Stimulated activated naive CD8-positive, alpha-beta T cell treated with anti-CD3 and anti-CD28 coated beads, Interleukin-15, Interleukin-2, amounts not matched to agents 100 ng/mL and 50 ng/mL, for 24 hours (primary cell): ENCODE results near the gene ECM1.
A peak's percentile ranks its signal among the peaks of the same experiment; 100 is the strongest.

Experiments used
- H3K27ac Mint-ChIP-seq: one replicate; pipeline ENCODE4 v1.8.0; 2021; ENCODE audit warnings: mild to moderate bottlenecking, mixed read lengths
- H3K27me3 Mint-ChIP-seq: one replicate; pipeline ENCODE4 v1.8.0; 2021; ENCODE audit warnings: mixed read lengths
- H3K36me3 Mint-ChIP-seq: one replicate; pipeline ENCODE4 v1.8.0; 2021; ENCODE audit warnings: low read depth, mixed read lengths
- H3K4me1 Mint-ChIP-seq: one replicate; pipeline ENCODE4 v1.8.0; 2021; ENCODE audit warnings: low read depth, mixed read lengths
- H3K4me3 Mint-ChIP-seq: one replicate; pipeline ENCODE4 v1.8.0; 2021; ENCODE audit warnings: mild to moderate bottlenecking, mixed read lengths
- H3K9me3 Mint-ChIP-seq: one replicate; pipeline ENCODE4 v1.8.0; 2021; ENCODE audit warnings: mixed read lengths

ECM1 gene

GRCh38 chr1:150545486-150546032 lies 37.6 kb downstream of the ECM1 start:
- no peaks in the 10 kb centered on the region for H3K36me3 Mint-ChIP-seq
- no peak overlapping the region for H3K27ac Mint-ChIP-seq
- peaks cover 20% of the 10 kb centered on the region for H3K27me3 Mint-ChIP-seq
- no peak overlapping the region for H3K4me3 Mint-ChIP-seq
- peaks cover 12% of the 10 kb centered on the region for H3K4me1 Mint-ChIP-seq
- H3K9me3 Mint-ChIP-seq, result no peaks in the 10 kb centered on the region

- Mint-ChIP-seq H3K4me3 (no peak overlapping the region), H3K27me3 (peaks cover 29% of the 10 kb centered on the region), H3K36me3 (no peaks in the 10 kb centered on the region), H3K9me3 (no peaks in the 10 kb centered on the region), H3K27ac (no peak overlapping the region), H3K4me1 (peaks cover 20% of the 10 kb centered on the region)
These were observed 38.5 kb downstream of the ECM1 start for GRCh38 chr1:150546294-150546937.

GRCh38 chr1:150548324-150548631 lies 40.4 kb downstream of the ECM1 start:
- H3K4me3 Mint-ChIP-seq, result peak overlapping the region; percentile 79

GRCh38 chr1:150548632-150549495 lies 41.0 kb downstream of the ECM1 start, which contains the start of gene ADAMTSL4:
Gene ADAMTSL4, plus strand, starts transcription at chr1:150549408. Its CDS starts 2,881 bp downstream, at chr1:150552289.
- Mint-ChIP-seq H3K9me3 (no peaks in the 10 kb centered on the region), H3K4me1 (peaks cover 33% of the 10 kb centered on the region), H3K36me3 (no peaks in the 10 kb centered on the region), H3K27me3 (peaks cover 36% of the 10 kb centered on the region), H3K4me3 (peak within 1 kb of the TSS; percentile 79), H3K27ac (no peak within 1 kb of the TSS)

More at GRCh38 chr1:150548324-150548631, 40.4 kb downstream of the ECM1 start:
- Mint-ChIP-seq H3K9me3 (no peaks in the 10 kb centered on the region), H3K4me1 (peaks cover 33% of the 10 kb centered on the region), H3K36me3 (no peaks in the 10 kb centered on the region), H3K27me3 (peaks cover 36% of the 10 kb centered on the region), H3K27ac (no peak overlapping the region)

- H3K27ac Mint-ChIP-seq, result no peak overlapping the region
- peaks cover 33% of the 10 kb centered on the region for H3K4me1 Mint-ChIP-seq
- H3K27me3 Mint-ChIP-seq, result peaks cover 36% of the 10 kb centered on the region
- no peaks in the 10 kb centered on the region for H3K9me3 Mint-ChIP-seq
- H3K36me3 Mint-ChIP-seq, result no peaks in the 10 kb centered on the region
- peak overlapping the region; percentile 71 for H3K4me3 Mint-ChIP-seq
These were observed 41.8 kb downstream of the ECM1 start for GRCh38 chr1:150549496-150550221.

GRCh38 chr1:150550222-150551050 lies 42.5 kb downstream of the ECM1 start:
- H3K9me3 Mint-ChIP-seq, result no peaks in the 10 kb centered on the region
- H3K36me3 Mint-ChIP-seq, result no peaks in the 10 kb centered on the region
- no peak overlapping the region for H3K27ac Mint-ChIP-seq
- H3K4me1 Mint-ChIP-seq, result peaks cover 30% of the 10 kb centered on the region
- no peak overlapping the region for H3K4me3 Mint-ChIP-seq
- peaks cover 36% of the 10 kb centered on the region for H3K27me3 Mint-ChIP-seq

- Mint-ChIP-seq H3K27me3 (peaks cover 36% of the 10 kb centered on the region), H3K27ac (no peak overlapping the region), H3K4me1 (peaks cover 29% of the 10 kb centered on the region), H3K9me3 (no peaks in the 10 kb centered on the region), H3K4me3 (no peak overlapping the region), H3K36me3 (no peaks in the 10 kb centered on the region)
These were observed 43.3 kb downstream of the ECM1 start for GRCh38 chr1:150551051-150551783.

GRCh38 chr1:150551784-150552127 lies 43.8 kb downstream of the ECM1 start:
- H3K4me1 Mint-ChIP-seq, result peaks cover 29% of the 10 kb centered on the region
- H3K27ac Mint-ChIP-seq, result no peak overlapping the region
- H3K27me3 Mint-ChIP-seq, result peaks cover 31% of the 10 kb centered on the region
- H3K9me3 Mint-ChIP-seq, result no peaks in the 10 kb centered on the region
- no peak overlapping the region for H3K4me3 Mint-ChIP-seq
- no peaks in the 10 kb centered on the region for H3K36me3 Mint-ChIP-seq

- Mint-ChIP-seq H3K36me3 (no peaks in the 10 kb centered on the region), H3K9me3 (no peaks in the 10 kb centered on the region), H3K4me3 (no peak overlapping the region), H3K27ac (no peak overlapping the region), H3K4me1 (peaks cover 29% of the 10 kb centered on the region), H3K27me3 (peaks cover 27% of the 10 kb centered on the region)
These were observed 44.4 kb downstream of the ECM1 start for GRCh38 chr1:150552128-150552910.

- Mint-ChIP-seq H3K36me3 (no peaks in the 10 kb centered on the region), H3K4me1 (peaks cover 29% of the 10 kb centered on the region), H3K27ac (no peak overlapping the region), H3K4me3 (no peak overlapping the region), H3K27me3 (peaks cover 27% of the 10 kb centered on the region), H3K9me3 (no peaks in the 10 kb centered on the region)
These were observed 45.0 kb downstream of the ECM1 start for GRCh38 chr1:150552911-150553289.

GRCh38 chr1:150553392-150554085 lies 45.6 kb downstream of the ECM1 start:
- H3K27ac Mint-ChIP-seq, result no peak overlapping the region
- no peak overlapping the region for H3K4me3 Mint-ChIP-seq
- peaks cover 26% of the 10 kb centered on the region for H3K4me1 Mint-ChIP-seq
- peaks cover 24% of the 10 kb centered on the region for H3K27me3 Mint-ChIP-seq
- no peaks in the 10 kb centered on the region for H3K36me3 Mint-ChIP-seq
- H3K9me3 Mint-ChIP-seq, result no peaks in the 10 kb centered on the region

GRCh38 chr1:150554086-150554452 lies 46.2 kb downstream of the ECM1 start:
- Mint-ChIP-seq H3K4me1 (peaks cover 25% of the 10 kb centered on the region), H3K36me3 (no peaks in the 10 kb centered on the region)

More at GRCh38 chr1:150554086-150554452, 46.2 kb downstream of the ECM1 start:
- Mint-ChIP-seq H3K4me3 (no peak overlapping the region), H3K27ac (no peak overlapping the region), H3K27me3 (peaks cover 24% of the 10 kb centered on the region), H3K9me3 (no peaks in the 10 kb centered on the region)
